GM21423 (cell line): Measurements from ENCODE around the gene VSX2.

Experiments used
- ATAC-seq: cut with Tn5 transposase; IDR thresholded peaks from one replicate; pipeline ENCODE4 v1.9.1; 2021; ENCODE audit warnings: mild to moderate bottlenecking, moderate library complexity; ENCODE audit not compliant: unreplicated experiment

The VSX2 gene

GRCh38 chr14:74238974-74239847, at the start of gene VSX2:
VSX2 (plus strand) TSS chr14:74239449; CDS start chr14:74239562, 113 bp downstream.
- no peak for ATAC-seq

- ATAC-seq = no peak
Observed at GRCh38 chr14:74190927-74191575, 48.2 kb upstream of the VSX2 start.

GRCh38 chr14:74194506-74195274, 44.6 kb upstream of the VSX2 start:
- ATAC-seq = no peak

- no peak for ATAC-seq
Observed at GRCh38 chr14:74195623-74196022, 43.6 kb upstream of the VSX2 start.

- ATAC-seq = no peak
Observed at GRCh38 chr14:74198441-74199234, 40.6 kb upstream of the VSX2 start.

- no peak for ATAC-seq
Observed at GRCh38 chr14:74202113-74202512, 37.1 kb upstream of the VSX2 start.

GRCh38 chr14:74203639-74204038, 35.6 kb upstream of the VSX2 start:
- no peak for ATAC-seq

- no peak for ATAC-seq
Observed at GRCh38 chr14:74204491-74204890, 34.8 kb upstream of the VSX2 start.

GRCh38 chr14:74205882-74206281, 33.4 kb upstream of the VSX2 start:
- no peak for ATAC-seq

GRCh38 chr14:74207943-74208342, 31.3 kb upstream of the VSX2 start:
- ATAC-seq = no peak

GRCh38 chr14:74208642-74209041, 30.6 kb upstream of the VSX2 start:
- ATAC-seq = no peak

- ATAC-seq = no peak
Observed at GRCh38 chr14:74211945-74212580, 27.2 kb upstream of the VSX2 start.

- no peak for ATAC-seq
Observed at GRCh38 chr14:74213907-74214803, 25.1 kb upstream of the VSX2 start.

GRCh38 chr14:74216671-74217070, 22.6 kb upstream of the VSX2 start:
- ATAC-seq = no peak

- ATAC-seq = no peak
Observed at GRCh38 chr14:74217672-74218448, 21.4 kb upstream of the VSX2 start.

GRCh38 chr14:74218462-74218861, 20.8 kb upstream of the VSX2 start:
- ATAC-seq = no peak

- ATAC-seq = no peak
Observed at GRCh38 chr14:74219277-74220205, 19.7 kb upstream of the VSX2 start.
